HG02763 (cell line): Measurements from ENCODE around the gene NCAM2.
A peak's percentile ranks its signal among the peaks of the same experiment; 100 is the strongest.

Experiments used
- ATAC-seq: cut with Tn5 transposase; IDR thresholded peaks from one replicate; pipeline ENCODE4 v1.9.1; 2021; ENCODE audit warnings: mild to moderate bottlenecking, moderate library complexity; ENCODE audit not compliant: unreplicated experiment

The NCAM2 gene

GRCh38 chr21:20997636-20998455 is at the start of gene NCAM2:
NCAM2 (plus strand) TSS chr21:20998409.
- no peak for ATAC-seq

GRCh38 chr21:20949884-20950283 is 48.3 kb upstream of the NCAM2 start:
- no peak for ATAC-seq

- no peak for ATAC-seq
Measured at GRCh38 chr21:20965816-20966215, 32.4 kb upstream of the NCAM2 start.

- ATAC-seq: no peak
Measured at GRCh38 chr21:20968391-20968790, 29.8 kb upstream of the NCAM2 start.

GRCh38 chr21:20970691-20971090 is 27.5 kb upstream of the NCAM2 start:
- ATAC-seq: no peak

- ATAC-seq: peak; percentile 45
Measured at GRCh38 chr21:20971296-20971921, 26.8 kb upstream of the NCAM2 start.

- ATAC-seq: no peak
Measured at GRCh38 chr21:20994790-20995189, 3.4 kb upstream of the NCAM2 start.

GRCh38 chr21:20996421-20997310 is 1.5 kb upstream of the NCAM2 start:
- no peak for ATAC-seq

GRCh38 chr21:20997311-20997635 is 936 bp upstream of the NCAM2 start:
- ATAC-seq: no peak

- no peak for ATAC-seq
Measured at GRCh38 chr21:20998456-20998789, 214 bp downstream of the NCAM2 start.

- no peak for ATAC-seq
Measured at GRCh38 chr21:20998886-20999285, 677 bp downstream of the NCAM2 start.

- no peak for ATAC-seq
Measured at GRCh38 chr21:20999659-21000058, 1.4 kb downstream of the NCAM2 start.

GRCh38 chr21:21000591-21001175 is 2.5 kb downstream of the NCAM2 start:
- no peak for ATAC-seq

- ATAC-seq: no peak
Measured at GRCh38 chr21:21001591-21002100, 3.4 kb downstream of the NCAM2 start.

- ATAC-seq: no peak
Measured at GRCh38 chr21:21002153-21002552, 3.9 kb downstream of the NCAM2 start.

- no peak for ATAC-seq
Measured at GRCh38 chr21:21003701-21004100, 5.5 kb downstream of the NCAM2 start.

GRCh38 chr21:21007606-21008005 is 9.4 kb downstream of the NCAM2 start:
- ATAC-seq: no peak

GRCh38 chr21:21010228-21010627 is 12.0 kb downstream of the NCAM2 start:
- ATAC-seq: no peak

- no peak for ATAC-seq
Measured at GRCh38 chr21:21010698-21011097, 12.5 kb downstream of the NCAM2 start.

- no peak for ATAC-seq
Measured at GRCh38 chr21:21018821-21019220, 20.6 kb downstream of the NCAM2 start.

- ATAC-seq: no peak
Measured at GRCh38 chr21:21019681-21020080, 21.5 kb downstream of the NCAM2 start.
